ENCODE results near the gene ADGRB3.

The ADGRB3 gene

GRCh38 chr6:69069881-69070280, 434.8 kb downstream of the ADGRB3 start:
- intact Hi-C loops (cut with DNase I; ENCODE audit: low total_unique reads), result no loop called here
- Histone ChIP-seq H3K36me3 (no peaks in the 10 kb centered on the region), H3K4me3 (no peak overlapping the region), H3K9me3 (no peaks in the 10 kb centered on the region), H3K27ac (no peak overlapping the region), H3K4me1 (no peaks in the 10 kb centered on the region), H3K27me3 (no peaks in the 10 kb centered on the region)
- DNase-seq, result no peak
- no peak for TF ChIP-seq CTCF (IDR thresholded peaks at IDR 0.05)

- no peak for DNase-seq
- H3K36me3 ChIP-seq, result no peaks in the 10 kb centered on the region
- H3K4me1 ChIP-seq, result no peaks in the 10 kb centered on the region
- H3K4me3 ChIP-seq, result no peak overlapping the region
- no peaks in the 10 kb centered on the region for H3K9me3 ChIP-seq
- H3K27me3 ChIP-seq, result no peaks in the 10 kb centered on the region
- no peak for TF ChIP-seq CTCF (IDR thresholded peaks at IDR 0.05)
- intact Hi-C loops (cut with DNase I; ENCODE audit: low total_unique reads), result no loop called here
- no peak overlapping the region for H3K27ac ChIP-seq
Observed at GRCh38 chr6:69072796-69073195, 437.7 kb downstream of the ADGRB3 start.

GRCh38 chr6:69084746-69085335, 449.8 kb downstream of the ADGRB3 start:
- intact Hi-C loops (cut with DNase I; ENCODE audit: low total_unique reads), result no loop called here
- peaks cover 0 to 23% (median 1%) of the 10 kb centered on the region in 4 donors for H3K4me1 ChIP-seq
- no peaks in the 10 kb centered on the region for H3K9me3 ChIP-seq
- H3K36me3 ChIP-seq, result no peaks in the 10 kb centered on the region
- H3K4me3 ChIP-seq, result no peak overlapping the region
- no peak for DNase-seq
- no peaks in the 10 kb centered on the region for H3K27me3 ChIP-seq
- no peak for TF ChIP-seq CTCF (IDR thresholded peaks at IDR 0.05)
- no peak overlapping the region for H3K27ac ChIP-seq

- Histone ChIP-seq H3K4me1 (peaks cover 0 to 27% (median 1%) of the 10 kb centered on the region in 4 donors), H3K9me3 (no peaks in the 10 kb centered on the region), H3K36me3 (no peaks in the 10 kb centered on the region), H3K27me3 (no peaks in the 10 kb centered on the region), H3K27ac (no peak overlapping the region), H3K4me3 (no peak overlapping the region)
- no peak for DNase-seq
- TF ChIP-seq CTCF (IDR thresholded peaks at IDR 0.05), result no peak
- intact Hi-C loops (cut with DNase I; ENCODE audit: low total_unique reads), result no loop called here
Observed at GRCh38 chr6:69086689-69087088, 451.6 kb downstream of the ADGRB3 start.

- intact Hi-C loops (cut with DNase I; ENCODE audit: low total_unique reads), result no loop called here
- Histone ChIP-seq H3K9me3 (no peaks in the 10 kb centered on the region), H3K4me3 (no peak overlapping the region), H3K27me3 (no peaks in the 10 kb centered on the region), H3K4me1 (peaks cover 0 to 26% (median 1%) of the 10 kb centered on the region in 4 donors), H3K36me3 (no peaks in the 10 kb centered on the region), H3K27ac (no peak overlapping the region)
- no peak for TF ChIP-seq CTCF (IDR thresholded peaks at IDR 0.05)
- DNase-seq, result no peak
Observed at GRCh38 chr6:69089539-69089938, 454.5 kb downstream of the ADGRB3 start.

- H3K27me3 ChIP-seq, result no peaks in the 10 kb centered on the region
- H3K9me3 ChIP-seq, result no peaks in the 10 kb centered on the region
- no peaks in the 10 kb centered on the region for H3K36me3 ChIP-seq
- no peak overlapping the region for H3K4me3 ChIP-seq
- no peak overlapping the region for H3K27ac ChIP-seq
- no peak for TF ChIP-seq CTCF (IDR thresholded peaks at IDR 0.05)
- no peak for DNase-seq
- H3K4me1 ChIP-seq, result peaks cover 0 to 20% (median 0%) of the 10 kb centered on the region in 4 donors
- intact Hi-C loops (cut with DNase I; ENCODE audit: low total_unique reads), result no loop called here
Observed at GRCh38 chr6:69090132-69090531, 455.1 kb downstream of the ADGRB3 start.
